Measurements from ENCODE around the gene PTGR3. TPM values are rescaled to one million over a fixed set of nuclear protein-coding genes. Genes with fewer than 3 reads are reported as not detected.

The PTGR3 gene
- total RNA-seq, 2 donors from 2014 or later: 25.6 to 32.2 TPM

GRCh38 chr18:75200605-75201280, 8.2 kb downstream of the PTGR3 start:
- Histone ChIP-seq H3K4me3 (no peak overlapping the region), H3K27ac (no peak overlapping the region), H3K9me3 (no peaks in the 10 kb centered on the region), H3K36me3 (no peaks in the 10 kb centered on the region), H3K27me3 (replicated peaks; ENCODE audit: insufficient read depth) (no peaks in the 10 kb centered on the region), H3K4me1 (replicated peaks) (no peaks in the 10 kb centered on the region)
- TF ChIP-seq POLR2A (IDR thresholded peaks at IDR 0.05) (no peak), CTCF (IDR thresholded peaks at IDR 0.05) (no peak), POLR2AphosphoS5 (IDR thresholded peaks at IDR 0.05) (no peak)
- WGBS: 48% methylated on average over 7 of the region's 7 CpGs
- no peak for DNase-seq (ENCODE audit: low spot score)
- intact Hi-C loops (cut with DNase I): loop anchor here (10.0 kb wide), 2 partner anchors 706 to 1244 kb away; partner anchors contain the start of gene CNDP2

- H3K36me3 ChIP-seq: no peaks in the 10 kb centered on the region
- H3K27me3 ChIP-seq (replicated peaks; ENCODE audit: insufficient read depth): no peaks in the 10 kb centered on the region
- H3K4me3 ChIP-seq: no peak overlapping the region
- no peaks in the 10 kb centered on the region for H3K4me1 ChIP-seq (replicated peaks)
- intact Hi-C loops (cut with DNase I): loop anchor here (10.0 kb wide), 2 partner anchors 705 to 1245 kb away; partner anchors contain the start of gene CNDP2
- WGBS: 93% methylated on average over 13 of the region's 13 CpGs
- TF ChIP-seq CTCF (IDR thresholded peaks at IDR 0.05): no peak
- TF ChIP-seq POLR2AphosphoS5 (IDR thresholded peaks at IDR 0.05): no peak
- TF ChIP-seq POLR2A (IDR thresholded peaks at IDR 0.05): no peak
- no peaks in the 10 kb centered on the region for H3K9me3 ChIP-seq
- no peak overlapping the region for H3K27ac ChIP-seq
- no peak for DNase-seq (ENCODE audit: low spot score)
These were observed 8.9 kb downstream of the PTGR3 start for GRCh38 chr18:75200071-75200470.

GRCh38 chr18:75199327-75199726, 9.6 kb downstream of the PTGR3 start:
- Histone ChIP-seq H3K4me1 (replicated peaks) (no peaks in the 10 kb centered on the region), H3K9me3 (no peaks in the 10 kb centered on the region), H3K27me3 (replicated peaks; ENCODE audit: insufficient read depth) (no peaks in the 10 kb centered on the region), H3K36me3 (no peaks in the 10 kb centered on the region), H3K27ac (no peak overlapping the region), H3K4me3 (no peak overlapping the region)
- intact Hi-C loops (cut with DNase I): no loop called here
- no peak for DNase-seq (ENCODE audit: low spot score)
- TF ChIP-seq POLR2A (IDR thresholded peaks at IDR 0.05) (no peak), POLR2AphosphoS5 (IDR thresholded peaks at IDR 0.05) (no peak), CTCF (IDR thresholded peaks at IDR 0.05) (no peak)
- WGBS: 82% methylated on average over 4 of the region's 4 CpGs

- Histone ChIP-seq H3K4me3 (no peak overlapping the region), H3K9me3 (no peaks in the 10 kb centered on the region), H3K27ac (no peak overlapping the region), H3K27me3 (replicated peaks; ENCODE audit: insufficient read depth) (no peaks in the 10 kb centered on the region), H3K36me3 (no peaks in the 10 kb centered on the region), H3K4me1 (replicated peaks) (no peaks in the 10 kb centered on the region)
- DNase-seq (ENCODE audit: low spot score): no peak
- intact Hi-C loops (cut with DNase I): no loop called here
- WGBS: 4% methylated on average over 3 of the region's 3 CpGs
- TF ChIP-seq CTCF (IDR thresholded peaks at IDR 0.05): no peak
These were observed 10.9 kb downstream of the PTGR3 start for GRCh38 chr18:75198036-75198435.

GRCh38 chr18:75192899-75193298, 16.0 kb downstream of the PTGR3 start:
- Histone ChIP-seq H3K4me3 (no peak overlapping the region), H3K9me3 (no peaks in the 10 kb centered on the region), H3K27me3 (replicated peaks; ENCODE audit: insufficient read depth) (no peaks in the 10 kb centered on the region), H3K27ac (no peak overlapping the region), H3K4me1 (replicated peaks) (no peaks in the 10 kb centered on the region), H3K36me3 (no peaks in the 10 kb centered on the region)
- intact Hi-C loops (cut with DNase I): no loop called here
- 72% methylated on average over 7 of the region's 7 CpGs for WGBS
- no peak for TF ChIP-seq POLR2A (IDR thresholded peaks at IDR 0.05)
- no peak for TF ChIP-seq CTCF (IDR thresholded peaks at IDR 0.05)
- no peak for TF ChIP-seq POLR2AphosphoS5 (IDR thresholded peaks at IDR 0.05)
- no peak for DNase-seq (ENCODE audit: low spot score)
